Activated CD8-positive, alpha-beta memory T cell treated with anti-CD3 and anti-CD28 coated beads for 48 hours (primary cell): ENCODE data around the gene SMG9.
"Not testable (repeated sequence)": the region's sequence is repeated elsewhere in the genome, so short reads cannot be mapped to it uniquely, and the experiment has no call there.

ENCODE experiments used
- DNase-seq, 3 experiments: peaks; one replicate each; pipeline ENCODE4 v3.0.0-alpha.2; 2020; ENCODE audit warnings: low read depth in 2 of 3, low spot score in 2 of 3

The SMG9 gene

DNA sequence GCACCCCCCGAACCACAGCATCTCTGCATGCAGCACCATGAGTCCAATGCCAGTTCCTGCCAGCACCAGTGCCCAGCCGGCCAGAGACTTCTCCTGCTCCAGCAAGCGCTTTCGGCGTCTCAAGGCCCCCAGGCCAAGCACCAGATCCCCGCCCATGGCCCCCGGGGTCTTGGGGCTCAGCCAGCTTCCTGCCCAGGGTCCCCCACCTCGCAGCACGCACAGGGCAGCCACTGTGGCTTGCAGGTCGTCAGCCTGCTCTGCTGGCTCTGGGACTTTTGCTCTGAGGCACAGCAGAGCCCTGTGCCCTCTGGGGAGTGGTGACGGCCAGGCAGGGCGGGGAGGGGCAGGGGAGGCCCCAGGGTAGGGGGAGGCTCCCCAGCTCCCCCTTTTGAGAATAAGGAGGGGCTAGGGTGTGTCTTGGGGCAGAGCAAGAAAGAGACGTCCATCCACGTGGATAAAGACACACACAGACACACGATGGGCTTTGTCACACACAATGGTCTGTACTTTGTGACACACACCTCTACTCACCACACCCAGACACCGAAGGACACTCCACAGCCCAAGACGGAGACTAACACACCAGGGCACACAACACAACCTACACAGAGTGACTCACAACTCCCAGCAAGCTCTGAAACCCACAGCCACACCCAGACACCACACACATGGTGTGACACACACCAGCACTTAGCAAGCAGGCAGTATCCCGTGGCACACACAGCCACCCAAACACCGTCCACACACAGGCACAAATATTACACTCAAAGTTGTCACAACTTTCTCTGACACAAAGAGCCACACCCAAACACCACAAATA is 26.2 kb upstream of the SMG9 start, which contains the start of gene KCNN4:
KCNN4 (minus strand) TSS at position 268 of the 820 bp plus-strand sequence; CDS start at position 156, 112 bp downstream.
- peak in 1 of 3 experiments; percentile 44 for DNase-seq

DNA sequence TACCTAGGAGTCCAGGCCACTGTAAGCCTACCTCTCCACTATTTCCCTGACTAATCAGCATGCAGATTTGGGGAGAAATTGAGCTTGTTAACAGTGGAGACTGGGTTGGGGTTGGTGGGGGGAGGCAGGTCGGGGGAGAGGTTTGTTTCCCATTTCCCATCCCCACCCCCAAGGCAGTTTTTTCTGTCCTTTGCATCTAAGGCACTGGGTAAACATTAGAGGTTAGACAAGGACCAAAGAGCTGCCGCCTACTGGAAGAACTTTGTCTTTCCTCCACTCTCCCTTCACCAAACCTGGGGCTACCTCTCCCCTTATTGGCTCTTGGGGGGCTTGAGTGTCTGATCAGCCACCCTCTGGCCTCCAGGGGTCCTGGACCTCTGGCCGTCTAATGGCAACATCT is 25.1 kb upstream of the SMG9 start:
- DNase-seq, result no peak

- no peak for DNase-seq
These were observed 24.5 kb upstream of the SMG9 start for GRCh38 chr19:43779147-43779819.

- DNase-seq, result no peak
These were observed 23.9 kb upstream of the SMG9 start for GRCh38 chr19:43778651-43779050.

DNA sequence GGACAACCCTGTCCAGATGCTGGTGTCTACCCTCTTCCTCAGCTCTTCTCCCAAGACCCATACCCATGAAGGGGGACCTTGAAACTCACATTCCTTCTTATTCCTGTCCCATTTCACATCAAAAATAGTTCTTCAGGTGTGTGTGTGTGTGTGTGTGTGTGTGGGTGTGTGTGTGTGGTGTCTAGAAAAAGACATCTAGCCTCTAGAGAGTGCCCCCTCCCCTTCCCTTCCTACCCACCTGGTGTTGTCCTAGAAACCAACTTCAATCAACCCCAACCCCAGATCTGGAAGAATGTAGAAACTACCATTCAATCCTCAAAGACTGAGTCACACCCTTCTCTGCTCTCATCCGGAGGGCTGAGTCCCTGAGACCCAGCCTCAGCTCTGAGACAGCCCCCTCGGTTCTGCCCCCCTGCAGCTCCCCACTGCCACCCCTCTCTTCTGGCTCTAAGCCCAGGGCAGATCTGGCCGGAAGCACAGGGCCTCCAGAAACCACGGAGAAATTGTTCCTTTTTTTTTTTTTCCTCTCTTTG is 22.5 kb upstream of the SMG9 start:
- DNase-seq, result no peak

- DNase-seq, result no peak
These were observed 21.5 kb upstream of the SMG9 start for GRCh38 chr19:43776286-43776685.

- no peak for DNase-seq
These were observed 20.6 kb upstream of the SMG9 start for GRCh38 chr19:43775299-43775890.

DNA sequence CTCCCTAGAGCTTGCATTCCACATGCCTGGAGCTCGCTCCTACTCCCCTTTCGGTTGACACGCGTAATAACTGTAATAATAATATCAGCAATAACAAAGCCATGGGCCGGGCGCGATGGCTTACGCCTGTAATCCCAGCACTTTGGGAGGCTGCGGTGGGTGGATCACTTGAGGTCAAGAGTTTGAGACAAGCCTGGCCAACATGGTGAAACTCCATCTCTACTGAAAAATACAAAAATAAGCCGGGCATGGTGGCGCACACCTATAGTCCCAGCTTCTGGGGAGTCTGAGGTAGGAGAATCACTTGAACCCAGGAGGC is 20.1 kb upstream of the SMG9 start:
- not testable (repeated sequence) for DNase-seq

GRCh38 chr19:43774103-43774939 is 19.6 kb upstream of the SMG9 start:
- no peak for DNase-seq

DNA sequence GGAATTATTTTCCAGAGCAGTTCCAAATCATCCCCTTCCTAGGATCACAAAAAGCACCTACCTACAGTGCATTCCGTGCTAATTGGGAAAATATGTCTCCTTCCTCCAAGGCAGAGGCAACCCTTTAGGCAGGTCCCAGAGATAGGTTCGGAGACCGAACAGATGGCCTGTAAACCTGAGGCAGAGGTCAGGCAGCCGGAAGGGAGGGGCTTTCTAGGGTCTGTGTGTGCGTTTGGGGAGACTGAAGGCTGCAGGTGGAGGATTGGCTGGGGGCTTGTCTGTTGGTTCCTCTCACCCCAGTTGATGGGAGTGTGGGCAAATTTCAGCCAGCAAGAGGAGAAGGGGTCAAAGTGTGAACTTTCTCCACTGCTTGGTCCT is 19.0 kb upstream of the SMG9 start:
- no peak for DNase-seq

DNA sequence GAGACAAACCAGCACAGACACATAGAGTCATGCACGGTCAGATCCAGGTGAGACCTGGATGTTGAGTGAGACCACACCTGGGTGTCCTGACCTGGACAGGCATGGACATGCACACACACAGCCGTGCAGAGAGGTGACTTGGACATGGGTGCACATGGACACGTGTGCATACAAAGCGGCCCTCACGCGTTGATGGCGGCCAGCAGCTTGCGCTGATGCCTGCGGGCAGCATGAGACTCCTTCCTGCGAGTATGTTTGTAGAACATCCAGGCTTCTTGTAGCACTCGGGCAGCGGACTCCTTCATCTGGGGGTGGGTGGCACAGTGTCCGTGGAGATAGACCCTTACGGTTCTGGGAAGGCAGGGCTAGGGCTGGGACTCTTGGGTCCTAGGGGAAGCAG is 14.5 kb upstream of the SMG9 start:
- DNase-seq, result no peak

DNA sequence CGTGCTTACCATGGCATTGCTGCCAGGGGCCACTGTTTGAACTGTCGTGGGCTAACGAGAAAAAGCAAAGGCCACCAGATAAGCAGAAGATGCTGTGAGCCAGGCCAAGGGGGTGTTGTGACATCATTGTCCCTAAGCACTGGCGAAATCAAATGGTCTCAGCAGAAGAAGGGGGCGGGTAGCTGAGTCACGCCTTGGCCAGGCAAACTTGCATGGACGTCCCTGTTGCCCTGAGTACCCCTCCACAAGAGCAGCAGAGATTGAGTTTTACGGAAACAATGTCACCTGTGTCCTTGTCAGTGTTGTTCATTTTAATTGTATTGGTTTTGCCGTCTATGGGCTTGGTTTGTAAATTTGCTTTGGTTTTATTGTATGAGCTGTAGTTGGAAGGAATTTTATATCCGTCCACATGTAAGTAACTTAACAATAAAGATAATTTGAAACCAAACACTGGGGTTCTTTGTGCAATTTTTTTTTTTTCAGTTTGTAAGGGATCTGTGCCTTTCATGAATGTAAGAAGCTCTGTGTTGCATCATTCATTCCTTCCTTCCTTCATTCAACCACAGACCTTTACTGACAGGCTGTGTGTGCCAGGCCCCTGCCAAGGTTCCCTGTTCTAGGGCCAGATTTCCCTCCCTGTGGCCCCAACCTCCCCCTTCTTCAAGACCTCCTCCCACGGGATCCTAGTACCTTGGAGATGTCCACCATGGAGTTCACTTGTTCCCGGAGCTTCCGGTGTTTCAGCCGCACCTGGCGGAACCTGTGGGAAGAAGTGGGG is 13.7 kb upstream of the SMG9 start:
- DNase-seq, result no peak

DNA sequence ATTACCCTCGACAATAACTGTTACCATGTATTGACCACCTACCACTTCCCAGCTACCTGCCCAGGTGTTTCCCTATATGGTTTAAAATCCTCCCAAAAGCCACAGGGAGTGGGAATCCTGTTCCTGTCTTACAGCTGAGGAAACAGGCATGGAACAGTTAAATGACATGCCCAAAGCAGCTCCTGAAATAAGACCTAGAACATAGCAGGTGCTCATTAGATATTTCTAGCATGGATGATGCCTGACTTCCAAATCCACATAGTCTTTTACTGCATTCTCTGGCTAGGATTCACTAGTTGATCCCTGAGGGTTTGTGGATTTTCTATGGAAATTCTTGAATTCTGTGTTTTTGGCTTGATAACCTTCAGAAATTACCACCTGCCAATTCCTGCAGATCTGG is 13.1 kb upstream of the SMG9 start:
- DNase-seq, result no peak

DNA sequence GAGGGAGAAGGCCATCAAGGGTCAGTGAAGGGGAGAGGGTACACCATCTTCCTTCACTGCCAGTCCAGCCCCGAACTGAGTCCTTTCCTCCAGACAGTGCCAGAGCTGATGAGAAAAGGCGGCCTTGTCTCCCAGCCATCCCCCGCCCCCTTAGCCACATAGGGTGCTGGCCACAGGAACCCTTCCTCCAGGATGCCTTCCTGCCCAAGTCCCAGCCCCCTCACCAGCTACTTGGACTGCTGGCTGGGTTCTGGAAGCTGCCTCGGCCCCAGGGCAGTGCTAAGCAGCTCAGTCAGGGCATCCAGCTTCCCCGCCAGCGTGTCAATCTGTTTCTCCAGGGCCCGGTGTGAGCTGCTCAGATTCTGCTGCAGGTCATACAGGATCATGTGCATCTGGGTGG is 12.6 kb upstream of the SMG9 start:
- no peak for DNase-seq

GRCh38 chr19:43766755-43767043 is 11.9 kb upstream of the SMG9 start:
- DNase-seq, result no peak

GRCh38 chr19:43765109-43765876 is 10.5 kb upstream of the SMG9 start:
- DNase-seq, result peak in 2 of 3 experiments; percentile 66 to 75

GRCh38 chr19:43764684-43765083 is 9.9 kb upstream of the SMG9 start:
- not testable (repeated sequence) for DNase-seq

- DNase-seq, result no peak
These were observed 8.7 kb upstream of the SMG9 start for GRCh38 chr19:43763473-43763939.

DNA sequence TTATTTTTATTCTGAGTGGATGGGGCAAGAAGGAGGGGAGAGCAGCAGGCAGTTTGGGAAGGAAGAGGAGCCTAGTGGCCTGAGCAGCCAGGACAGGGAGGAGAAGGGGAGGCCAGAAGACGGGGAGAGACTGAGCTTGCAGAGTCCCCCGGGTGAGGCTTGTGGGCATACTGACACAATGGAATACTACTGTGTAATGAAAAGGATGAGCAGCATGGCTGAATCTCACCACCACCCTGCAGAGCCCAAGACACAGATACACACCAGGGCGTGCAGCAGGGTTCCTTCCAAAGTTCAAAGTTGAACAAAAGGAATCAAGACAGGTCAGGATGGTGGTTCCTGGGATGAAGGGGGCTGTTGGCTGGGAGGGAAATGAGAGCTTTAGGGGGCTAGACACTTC is 8.1 kb upstream of the SMG9 start:
- DNase-seq, result no peak

DNA sequence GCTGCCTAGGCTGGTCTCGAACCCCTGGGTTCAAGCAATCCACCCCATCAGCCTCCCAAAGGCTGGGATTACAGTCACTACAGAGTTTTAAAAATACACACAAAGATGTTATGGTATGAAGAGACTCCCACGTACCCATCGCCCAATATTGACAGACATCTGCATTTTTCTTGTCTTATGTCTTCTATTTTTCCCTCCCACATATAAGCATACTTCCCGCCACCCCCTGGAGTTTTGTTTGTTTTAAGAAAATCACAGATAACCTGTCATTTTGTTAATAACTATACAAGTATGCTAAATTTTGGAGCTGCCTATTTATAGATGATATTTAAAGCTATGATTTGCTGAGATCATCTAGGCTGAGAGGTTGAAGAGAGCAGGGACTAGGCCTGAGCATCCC is 6.2 kb upstream of the SMG9 start:
- DNase-seq, result no peak
